ENCODE measurements around the gene MSH6.

Gene MSH6

GRCh38 chr2:47799031-47799609, 16.2 kb downstream of the MSH6 start:
- Histone ChIP-seq H3K4me3 (ENCODE audit: low read depth in 1 of 2, low read length in 1 of 2) (peak overlapping the region; percentile 3 to 9), H3K27me3 (no peaks in the 10 kb centered on the region), H3K4me1 (ENCODE audit: control insufficient read depth in 1 of 2, insufficient read depth in 1 of 2, low read depth in 1 of 2, low read length in 1 of 2) (peaks cover 21 to 23% of the 10 kb centered on the region in 2 experiments), H3K36me3 (peaks cover 76% of the 10 kb centered on the region), H3K9me3 (no peaks in the 10 kb centered on the region), H3K27ac (peak overlapping the region; percentile 72)
- no peak for TF ChIP-seq CTCF (IDR thresholded peaks at IDR 0.05)

- Histone ChIP-seq H3K9me3 (no peaks in the 10 kb centered on the region), H3K4me3 (ENCODE audit: low read depth in 1 of 2, low read length in 1 of 2) (no peak overlapping the region), H3K36me3 (peaks cover 75% of the 10 kb centered on the region), H3K27ac (no peak overlapping the region), H3K4me1 (ENCODE audit: control insufficient read depth in 1 of 2, insufficient read depth in 1 of 2, low read depth in 1 of 2, low read length in 1 of 2) (peaks cover 28 to 30% of the 10 kb centered on the region in 2 experiments), H3K27me3 (no peaks in the 10 kb centered on the region)
- TF ChIP-seq CTCF (IDR thresholded peaks at IDR 0.05), result no peak
Observed at GRCh38 chr2:47801118-47801517, 18.2 kb downstream of the MSH6 start.

- Histone ChIP-seq H3K9me3 (no peaks in the 10 kb centered on the region), H3K4me1 (ENCODE audit: control insufficient read depth in 1 of 2, insufficient read depth in 1 of 2, low read depth in 1 of 2, low read length in 1 of 2) (peaks cover 23 to 29% of the 10 kb centered on the region in 2 experiments), H3K4me3 (ENCODE audit: low read depth in 1 of 2, low read length in 1 of 2) (no peak overlapping the region), H3K27me3 (no peaks in the 10 kb centered on the region), H3K36me3 (peaks cover 84% of the 10 kb centered on the region), H3K27ac (no peak overlapping the region)
- no peak for TF ChIP-seq CTCF (IDR thresholded peaks at IDR 0.05)
Observed at GRCh38 chr2:47803363-47803762, 20.4 kb downstream of the MSH6 start.

- Histone ChIP-seq H3K4me3 (ENCODE audit: low read depth in 1 of 2, low read length in 1 of 2) (no peak overlapping the region), H3K27ac (no peak overlapping the region), H3K27me3 (no peaks in the 10 kb centered on the region), H3K4me1 (ENCODE audit: control insufficient read depth in 1 of 2, insufficient read depth in 1 of 2, low read depth in 1 of 2, low read length in 1 of 2) (peaks cover 19 to 25% of the 10 kb centered on the region in 2 experiments), H3K36me3 (peaks cover 88% of the 10 kb centered on the region), H3K9me3 (no peaks in the 10 kb centered on the region)
- TF ChIP-seq CTCF (IDR thresholded peaks at IDR 0.05), result no peak
Observed at GRCh38 chr2:47803770-47804169, 20.8 kb downstream of the MSH6 start.

- H3K27me3 ChIP-seq, result no peaks in the 10 kb centered on the region
- H3K27ac ChIP-seq, result peak overlapping the region; percentile 8
- peaks cover 5 to 9% of the 10 kb centered on the region in 2 experiments for H3K4me1 ChIP-seq (ENCODE audit: control insufficient read depth in 1 of 2, insufficient read depth in 1 of 2, low read depth in 1 of 2, low read length in 1 of 2)
- no peaks in the 10 kb centered on the region for H3K9me3 ChIP-seq
- no peak for TF ChIP-seq CTCF (IDR thresholded peaks at IDR 0.05)
- peaks cover 90% of the 10 kb centered on the region for H3K36me3 ChIP-seq
- no peak overlapping the region for H3K4me3 ChIP-seq (ENCODE audit: low read depth in 1 of 2, low read length in 1 of 2)
Observed at GRCh38 chr2:47805850-47806249, 22.9 kb downstream of the MSH6 start.
